Stimulated activated effector memory CD8-positive, alpha-beta T cell treated with anti-CD3 and anti-CD28 coated beads, Interleukin-12 subunit alpha, Interleukin-12 subunit beta, amount 100 ng/mL, for 72 hours (primary cell): Measurements from ENCODE around the gene ZCCHC14.
A peak's percentile ranks its signal among the peaks of the same experiment; 100 is the strongest.

Experiments used
- ATAC-seq: fragments of 150-1000 bp; cut with Tn5 transposase; 2 replicates; pipeline ENCODE4 v1.10.0; 2021
- DNase-seq, 2 donors: peaks; one replicate each; pipeline ENCODE4 v3.0.0; 2021 to 2022; ENCODE audit warnings: low spot score in 2 of 2
- H3K27ac Mint-ChIP-seq: one replicate; pipeline ENCODE4 v1.8.0; 2022; ENCODE audit warnings: mild to moderate bottlenecking, mixed read lengths
- H3K36me3 Mint-ChIP-seq: one replicate; pipeline ENCODE4 v1.8.0; 2022; ENCODE audit warnings: mild to moderate bottlenecking, mixed read lengths
- H3K4me1 Mint-ChIP-seq: one replicate; pipeline ENCODE4 v1.8.0; 2022; ENCODE audit warnings: mixed read lengths
- H3K4me3 Mint-ChIP-seq: one replicate; pipeline ENCODE4 v1.8.0; 2022; ENCODE audit warnings: mild to moderate bottlenecking, mixed read lengths
- H3K9me3 Mint-ChIP-seq: one replicate; pipeline ENCODE4 v1.8.0; 2022; ENCODE audit warnings: mixed read lengths

The ZCCHC14 gene

GRCh38 chr16:87361916-87362619 lies 130.8 kb downstream of the ZCCHC14 start:
- Mint-ChIP-seq H3K4me1 (peaks cover 31% of the 10 kb centered on the region), H3K9me3 (no peaks in the 10 kb centered on the region), H3K4me3 (no peak overlapping the region), H3K36me3 (peaks cover 69% of the 10 kb centered on the region), H3K27ac (no peak overlapping the region)
- no peak for DNase-seq
- no peak for ATAC-seq

GRCh38 chr16:87360862-87361610 lies 131.8 kb downstream of the ZCCHC14 start:
- Mint-ChIP-seq H3K4me3 (no peak overlapping the region), H3K36me3 (peaks cover 73% of the 10 kb centered on the region), H3K9me3 (no peaks in the 10 kb centered on the region), H3K4me1 (peaks cover 22% of the 10 kb centered on the region), H3K27ac (no peak overlapping the region)
- ATAC-seq (no peak), DNase-seq (no peak)

- Mint-ChIP-seq H3K36me3 (peaks cover 65% of the 10 kb centered on the region), H3K4me3 (no peak overlapping the region), H3K27ac (peak overlapping the region; percentile 58), H3K4me1 (peaks cover 7% of the 10 kb centered on the region), H3K9me3 (no peaks in the 10 kb centered on the region)
- no peak for ATAC-seq
- no peak for DNase-seq
These were observed 133.7 kb downstream of the ZCCHC14 start for GRCh38 chr16:87359121-87359520.

GRCh38 chr16:87358696-87359095 lies 134.1 kb downstream of the ZCCHC14 start:
- no peaks in the 10 kb centered on the region for H3K9me3 Mint-ChIP-seq
- H3K4me3 Mint-ChIP-seq = no peak overlapping the region
- H3K4me1 Mint-ChIP-seq = peaks cover 4% of the 10 kb centered on the region
- ATAC-seq (no peak), DNase-seq (no peak)
- peaks cover 61% of the 10 kb centered on the region for H3K36me3 Mint-ChIP-seq
- H3K27ac Mint-ChIP-seq = peak overlapping the region; percentile 58

GRCh38 chr16:87358250-87358649 lies 134.6 kb downstream of the ZCCHC14 start:
- H3K36me3 Mint-ChIP-seq = peaks cover 57% of the 10 kb centered on the region
- no peaks in the 10 kb centered on the region for H3K9me3 Mint-ChIP-seq
- no peak for DNase-seq
- H3K4me1 Mint-ChIP-seq = no peaks in the 10 kb centered on the region
- no peak overlapping the region for H3K27ac Mint-ChIP-seq
- H3K4me3 Mint-ChIP-seq = no peak overlapping the region
- ATAC-seq = no peak

GRCh38 chr16:87356491-87356853 lies 136.4 kb downstream of the ZCCHC14 start:
- Mint-ChIP-seq H3K9me3 (no peaks in the 10 kb centered on the region), H3K27ac (no peak overlapping the region), H3K4me3 (no peak overlapping the region), H3K36me3 (peaks cover 52% of the 10 kb centered on the region), H3K4me1 (no peaks in the 10 kb centered on the region)
- DNase-seq = no peak
- no peak for ATAC-seq
